ENCODE data around the gene TAF15. TPM values are rescaled to one million over a fixed set of nuclear protein-coding genes. Genes with fewer than 3 reads are reported as not detected.
A peak's percentile ranks its signal among the peaks of the same experiment; 100 is the strongest.

Gene TAF15
- total RNA-seq, 1 donor from 2014 or later = 130 TPM

GRCh38 chr17:35786941-35787432 lies 22.3 kb upstream of the TAF15 start:
- no peak for DNase-seq (ENCODE audit: low spot score)

- no peak for DNase-seq (ENCODE audit: low spot score)
Observed at GRCh38 chr17:35788477-35789368, 20.6 kb upstream of the TAF15 start.

- DNase-seq (ENCODE audit: low spot score) = no peak
Observed at GRCh38 chr17:35790841-35791240, 18.4 kb upstream of the TAF15 start.

- DNase-seq (ENCODE audit: low spot score) = no peak
Observed at GRCh38 chr17:35791681-35792350, 17.5 kb upstream of the TAF15 start.

GRCh38 chr17:35793257-35793656 lies 16.0 kb upstream of the TAF15 start:
- DNase-seq (ENCODE audit: low spot score) = no peak

- peak; percentile 54 for DNase-seq (ENCODE audit: low spot score)
Observed at GRCh38 chr17:35795007-35795870, 14.0 kb upstream of the TAF15 start, which contains the start of gene MMP28. Gene MMP28, minus strand, starts transcription at chr17:35795641. Its CDS starts 264 bp downstream, at chr17:35795377.

- no peak for DNase-seq (ENCODE audit: low spot score)
Observed at GRCh38 chr17:35795871-35796265, 13.4 kb upstream of the TAF15 start.

- no peak for DNase-seq (ENCODE audit: low spot score)
Observed at GRCh38 chr17:35796942-35797341, 12.3 kb upstream of the TAF15 start.

GRCh38 chr17:35797370-35797769 lies 11.9 kb upstream of the TAF15 start:
- no peak for DNase-seq (ENCODE audit: low spot score)

GRCh38 chr17:35797918-35798317 lies 11.4 kb upstream of the TAF15 start:
- DNase-seq (ENCODE audit: low spot score) = no peak

- DNase-seq (ENCODE audit: low spot score) = peak; percentile 90
Observed at GRCh38 chr17:35799942-35800341, 9.3 kb upstream of the TAF15 start.

GRCh38 chr17:35801583-35802224 lies 7.6 kb upstream of the TAF15 start:
- peak; percentile 83 for DNase-seq (ENCODE audit: low spot score)

GRCh38 chr17:35804658-35805192 lies 4.6 kb upstream of the TAF15 start:
- peak; percentile 71 for DNase-seq (ENCODE audit: low spot score)

GRCh38 chr17:35807371-35808144 lies 1.7 kb upstream of the TAF15 start:
- DNase-seq (ENCODE audit: low spot score) = no peak

GRCh38 chr17:35808240-35808961 lies 883 bp upstream of the TAF15 start:
- no peak for DNase-seq (ENCODE audit: low spot score)

- no peak for DNase-seq (ENCODE audit: low spot score)
Observed at GRCh38 chr17:35809855-35810461, 674 bp downstream of the TAF15 start.

- DNase-seq (ENCODE audit: low spot score) = no peak
Observed at GRCh38 chr17:35811759-35812158, 2.5 kb downstream of the TAF15 start.

GRCh38 chr17:35812456-35812855 lies 3.2 kb downstream of the TAF15 start:
- no peak for DNase-seq (ENCODE audit: low spot score)

- no peak for DNase-seq (ENCODE audit: low spot score)
Observed at GRCh38 chr17:35816723-35817122, 7.4 kb downstream of the TAF15 start.

Measured in mucosa of gallbladder (tissue), 1 donor.